Myometrial cell (primary cell): ENCODE results near the gene NOD2. TPM values are rescaled to one million over a fixed set of nuclear protein-coding genes. Genes with fewer than 3 reads are reported as not detected.

Experiments used
- total RNA-seq: library from RNA; depleted of rRNA; stranded (reverse); fragments of >200 nt; gene quantifications from 2 replicates; pipeline ENCODE4 v1.2.3, GENCODE V29; 2015

NOD2 gene
- not detected in 2 replicates for total RNA-seq

DNA sequence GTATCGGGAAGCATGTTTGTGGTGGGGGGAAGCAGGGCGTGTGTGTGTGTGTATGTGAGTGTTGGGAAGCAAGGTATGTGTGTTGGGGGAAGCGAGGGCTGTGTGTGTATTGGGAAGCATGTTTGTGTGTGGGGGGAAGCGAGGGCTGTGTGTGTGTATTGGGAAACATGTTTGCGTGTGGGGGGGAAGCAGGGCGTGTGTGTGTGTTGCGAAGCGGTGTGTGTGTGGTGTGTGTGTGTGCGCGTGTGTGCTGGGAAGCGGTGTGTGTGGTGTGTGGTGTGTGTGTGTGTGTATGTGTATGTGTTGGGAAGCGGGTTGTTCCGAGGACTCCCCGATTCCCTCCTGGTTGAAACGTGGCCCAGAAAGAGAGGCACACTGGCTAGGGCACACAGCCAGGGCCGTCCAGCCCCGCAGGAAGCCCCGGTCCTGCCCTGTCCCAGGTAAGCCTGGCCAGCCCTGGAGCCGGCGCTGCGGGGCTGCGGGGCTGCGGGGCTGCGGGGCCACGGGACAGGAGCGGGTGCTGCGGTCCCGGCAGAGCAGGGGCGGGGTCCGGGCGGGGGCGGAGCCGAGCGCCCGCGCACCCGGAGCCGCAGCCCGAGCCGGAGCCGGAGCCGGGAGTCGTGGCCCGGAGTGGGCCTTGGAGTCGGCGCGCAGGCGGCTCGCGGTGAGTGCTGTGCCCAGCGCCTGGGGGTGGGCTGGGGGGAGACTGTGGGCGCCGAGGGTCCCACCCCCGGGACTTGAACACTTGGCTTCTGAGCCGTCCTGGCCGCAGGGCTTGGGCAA lies at the start of gene NOD2:
TSS of gene NOD2 (plus strand) at position 608 of the 783 bp plus-strand sequence. CDS start 5,890 bp downstream, outside the sequence.

DNA sequence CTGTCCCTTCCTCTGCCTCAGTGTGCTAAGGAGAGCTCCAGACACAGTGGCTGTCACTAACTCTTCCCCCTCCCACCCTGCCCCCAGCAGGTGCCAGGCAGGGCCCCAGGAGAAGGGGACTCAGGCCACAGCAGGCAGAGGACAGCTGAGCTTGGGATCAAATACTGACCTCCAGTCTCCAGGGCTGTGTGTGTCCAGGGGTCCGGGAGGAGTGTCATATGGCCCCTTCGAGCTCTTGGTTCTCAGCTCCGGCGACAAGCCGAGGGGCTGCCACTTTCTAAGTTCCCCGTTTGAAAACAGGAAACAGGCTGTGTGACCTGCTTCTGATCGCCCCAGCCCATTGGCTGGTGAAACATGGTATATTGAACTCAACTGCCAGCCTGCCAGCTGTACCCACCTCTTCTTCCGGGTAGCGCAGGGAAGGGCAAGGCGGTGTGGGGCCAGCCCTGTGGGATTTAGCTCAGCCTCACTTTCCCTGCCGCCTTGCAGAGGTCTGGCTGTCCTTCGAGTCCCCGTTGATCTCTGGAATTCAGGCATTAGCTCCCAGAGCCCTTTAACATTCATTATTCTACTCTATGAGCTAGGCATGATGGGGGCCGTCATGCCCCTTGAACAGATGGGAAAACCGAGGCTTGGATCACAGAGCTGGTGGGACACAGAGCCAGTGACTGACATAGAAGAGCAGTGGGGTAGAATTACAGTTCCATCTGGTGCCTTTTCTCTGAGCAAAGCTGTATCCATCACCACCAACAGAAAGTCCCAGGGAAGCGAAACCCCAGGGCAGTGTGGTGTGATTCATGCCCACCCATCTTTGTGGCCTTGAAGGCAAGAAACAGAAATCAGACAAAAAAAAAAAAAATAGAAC lies 12.2 kb upstream of the NOD2 start, which contains the start of gene SNX20:
TSS of gene SNX20 (minus strand) at position 292 of the 865 bp plus-strand sequence. CDS start 3,786 bp downstream, outside the sequence.

DNA sequence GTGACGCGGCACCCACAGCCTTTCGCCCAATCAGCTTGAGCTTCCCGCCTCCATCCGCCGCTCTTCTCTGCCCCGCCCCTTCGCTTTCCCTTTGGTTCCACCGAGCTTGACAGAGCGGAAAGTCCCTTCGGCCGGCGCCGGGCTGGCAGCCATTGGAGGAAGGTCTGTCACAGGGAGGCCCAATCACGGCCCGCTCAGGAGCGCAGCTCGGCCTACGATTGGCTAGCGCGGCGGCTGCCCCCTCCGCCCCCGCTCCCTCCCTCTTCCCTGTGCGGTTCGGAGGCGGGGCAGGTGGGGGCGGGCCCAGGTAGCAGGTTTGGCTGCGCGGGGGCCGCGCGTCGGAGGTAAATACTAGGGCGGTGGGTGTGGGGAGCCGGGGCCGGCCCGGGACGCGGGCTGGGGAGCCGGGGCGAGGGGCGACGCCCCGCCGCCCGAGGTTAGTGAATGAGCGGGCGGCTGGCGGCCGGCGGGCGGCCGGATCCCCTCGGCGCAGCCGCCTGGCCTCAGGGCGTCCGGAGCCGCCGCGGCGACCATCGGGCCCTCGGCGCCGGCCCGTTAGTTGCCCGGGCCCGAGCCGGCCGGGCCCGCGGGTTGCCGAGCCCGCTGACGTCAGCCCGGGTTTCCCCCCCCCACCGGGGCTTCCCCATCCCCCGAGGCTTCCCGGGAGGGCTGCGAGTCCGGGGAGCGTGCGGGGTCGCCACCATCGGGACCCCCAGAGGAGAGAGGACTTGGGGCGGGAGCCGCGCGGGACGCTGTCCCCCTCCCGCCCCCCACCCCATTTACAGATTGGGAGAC lies 48.6 kb downstream of the NOD2 start, which contains the start of gene CYLD:
TSS of gene CYLD (plus strand) at position 306 of the 795 bp plus-strand sequence. CDS start 7,613 bp downstream, outside the sequence.

Other genes starting within 250 kb of the NOD2 start
- not detected in 2 replicates for gene NKD1, start 145.2 kb upstream of the NOD2 start, total RNA-seq
- not detected in 2 replicates for gene SNX20, start 12.3 kb upstream of the NOD2 start, total RNA-seq
- 16.5 and 19.3 TPM in 2 replicates for gene CYLD, start 48.5 kb downstream of the NOD2 start, total RNA-seq